Gastrocnemius medialis (tissue), 4 donors: ENCODE results near the gene RPP25L. TPM values are rescaled to one million over a fixed set of nuclear protein-coding genes. Genes with fewer than 3 reads are reported as not detected.

Experiments
- ATAC-seq, 2 donors: fragments of 150-250 bp; one replicate each; pipeline ENCODE4 v1.9.1; 2016
- DNase-seq, 2 donors: peaks; one replicate each; pipeline ENCODE4 v3.0.0-alpha.2; 2019
- H3K27ac ChIP-seq, 4 donors: fragments of 200-600 bp; sonication (generic); 1 replicate in 1 of 4; 2 replicates in 3 of 4; pipeline ENCODE4 v1.5.1; 2016 to 2018; ENCODE audit warnings: mild to moderate bottlenecking in 2 of 4, moderate library complexity in 1 of 4
- H3K27me3 ChIP-seq, 3 donors: fragments of 200-600 bp; sonication (generic) in 2 of 3; 1 replicate in 1 of 3; 2 replicates in 2 of 3; pipeline versions ENCODE4 v1.5.1 to v1.6.0; 2016 to 2019; ENCODE audit warnings: mild to moderate bottlenecking in 1 of 3, moderate library complexity in 1 of 3
- H3K36me3 ChIP-seq, 2 donors: fragments of 200-600 bp; sonication (generic) in 1 of 2; one replicate each; pipeline ENCODE4 v1.5.1; 2017 to 2018
- H3K4me1 ChIP-seq, 2 donors: fragments of 200-600 bp; sonication (generic) in 1 of 2; one replicate each; pipeline ENCODE4 v1.5.1; 2016 to 2017; ENCODE audit warnings: mild to moderate bottlenecking in 2 of 2
- H3K4me3 ChIP-seq, 4 donors: fragments of 200-600 bp; sonication (generic) in 3 of 4; 1 replicate in 1 of 4; 2 replicates in 3 of 4; pipeline ENCODE4 v1.5.1; 2016 to 2019; ENCODE audit warnings: mild to moderate bottlenecking in 2 of 4
- H3K9me3 ChIP-seq, 3 donors: fragments of 200-600 bp; sonication (generic) in 2 of 3; 1 replicate in 1 of 3; 2 replicates in 2 of 3; pipeline ENCODE4 v1.5.1; 2016 to 2019
- CTCF ChIP-seq, 5 experiments: fragments of 450-650 bp in 3 of 5; fragments of 200-600 bp in 2 of 5; sonication (generic) in 2 of 5; IDR thresholded peaks in 4 of 5; conservative IDR thresholded peaks in 1 of 5; 1 replicate in 4 of 5; 2 replicates in 1 of 5; pipeline ENCODE4 v1.5.1; 2016 to 2019; ENCODE audit warnings: antibody characterized with exemption in 5 of 5, mild to moderate bottlenecking in 3 of 5, moderate library complexity in 3 of 5
- POLR2A ChIP-seq, 2 donors: fragments of 450-650 bp; IDR thresholded peaks; one replicate each; pipeline ENCODE4 v1.6.1; 2017; ENCODE audit warnings: antibody characterized with exemption in 2 of 2, mild to moderate bottlenecking in 2 of 2, moderate library complexity in 2 of 2
- in situ Hi-C, 4 donors: fragments of 200-750 bp; cut with MboI; loops; one replicate each; pipeline versions ENCODE4 v1.15.0 to v1.8.0; 2017; ENCODE audit warnings: low sequenced_read_pairs in 4 of 4
- intact Hi-C: fragments of 100-400 bp; cut with DNase I; formaldehyde crosslinking; loops from one replicate; pipeline ENCODE4 v1.15.1; 2023; ENCODE audit warnings: low total_unique reads
- total RNA-seq, 4 donors: library from RNA; depleted of rRNA; stranded (reverse); fragments of >200 nt; gene quantifications; one replicate each; pipeline versions ENCODE4 v1.1.0 to v1.2.3, GENCODE V29; 2016

RPP25L gene
- total RNA-seq, 4 donors from 2014 or later = 53.7 to 138 (median 97.2) TPM

- Histone ChIP-seq H3K36me3 (no peaks in the 10 kb centered on the region), H3K27ac (peak overlapping the region in 3 of 4 donors; percentile 40 to 53 (median 41)), H3K4me1 (peaks cover 5 to 10% of the 10 kb centered on the region in 2 donors), H3K9me3 (no peaks in the 10 kb centered on the region), H3K27me3 (no peaks in the 10 kb centered on the region), H3K4me3 (no peak overlapping the region)
- DNase-seq (no peak), ATAC-seq (no peak)
- in situ Hi-C loops (loop anchor here (5.0 to 25.0 kb wide), 3 partner anchors 50 to 197 kb away; partner anchors contain the start of gene ENHO (in 1 of the 4)), intact Hi-C loops (loop anchor here (5.0 kb wide), 1 partner anchor 145 kb away; the partner anchor contains the start of genes DNAI1 and FAM219A)
- no peak for TF ChIP-seq POLR2A (IDR thresholded peaks at IDR 0.05)
- TF ChIP-seq CTCF (IDR thresholded peaks at IDR 0.05 in 4 of 5, conservative IDR thresholded peaks at IDR 0.05 in 1 of 5) = no peak
Measured at GRCh38 chr9:34601937-34602573, 9.8 kb downstream of the RPP25L start.

- Histone ChIP-seq H3K27ac (no peak overlapping the region), H3K27me3 (no peaks in the 10 kb centered on the region), H3K4me3 (no peak overlapping the region), H3K4me1 (peaks cover 17 to 22% of the 10 kb centered on the region in 2 donors), H3K36me3 (no peaks in the 10 kb centered on the region), H3K9me3 (no peaks in the 10 kb centered on the region)
- intact Hi-C loops (loop anchor here (5.0 kb wide), 1 partner anchor 144 kb away; the partner anchor contains the start of genes DNAI1 and FAM219A), in situ Hi-C loops (loop anchor here (5.0 to 25.0 kb wide), 3 partner anchors 49 to 196 kb away; partner anchors contain the start of gene ENHO (in 1 of the 4))
- no peak for ATAC-seq
- TF ChIP-seq CTCF (IDR thresholded peaks at IDR 0.05 in 4 of 5, conservative IDR thresholded peaks at IDR 0.05 in 1 of 5) (no peak), POLR2A (IDR thresholded peaks at IDR 0.05) (no peak)
- no peak for DNase-seq
Measured at GRCh38 chr9:34600908-34601307, 11.0 kb downstream of the RPP25L start.

- in situ Hi-C loops (loop anchor here in 2 of 4 donors (5.0 kb wide), 2 partner anchors 42 to 47 kb away; no protein-coding TSS in a partner anchor), intact Hi-C loops (loop anchor here (10.0 kb wide), 1 partner anchor 345 kb away; no protein-coding TSS in a partner anchor)
- H3K27me3 ChIP-seq = no peaks in the 10 kb centered on the region
- no peaks in the 10 kb centered on the region for H3K9me3 ChIP-seq
- ATAC-seq (no peak), DNase-seq (no peak)
- peak overlapping the region in 2 of 4 donors; percentile 9 to 17 for H3K27ac ChIP-seq
- no peak overlapping the region for H3K4me3 ChIP-seq
- peaks cover 29 to 35% of the 10 kb centered on the region in 2 donors for H3K4me1 ChIP-seq
- TF ChIP-seq CTCF (IDR thresholded peaks at IDR 0.05 in 4 of 5, conservative IDR thresholded peaks at IDR 0.05 in 1 of 5) (no peak), POLR2A (IDR thresholded peaks at IDR 0.05) (no peak)
- no peaks in the 10 kb centered on the region for H3K36me3 ChIP-seq
Measured at GRCh38 chr9:34599546-34599945, 12.4 kb downstream of the RPP25L start.

DNA sequence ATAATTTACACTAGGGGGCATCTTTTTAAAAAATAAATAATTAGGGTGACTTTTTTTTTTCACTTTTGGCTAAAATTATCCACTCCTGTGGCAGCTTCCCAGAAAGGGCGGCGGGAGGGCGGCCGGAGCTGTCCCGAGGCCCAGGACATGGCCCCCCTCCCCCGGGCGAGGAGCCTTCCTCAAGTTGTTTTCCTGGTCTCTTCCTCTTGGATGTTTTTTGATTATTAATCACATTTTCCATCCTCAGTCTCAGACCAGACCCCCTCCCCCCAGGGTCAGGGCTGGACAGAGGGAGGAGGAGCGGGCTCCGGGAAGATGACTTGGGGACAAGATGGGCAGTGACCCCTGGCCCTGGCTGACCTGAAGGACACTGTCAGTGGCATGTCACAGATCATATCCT is 17.7 kb downstream of the RPP25L start:
- Histone ChIP-seq H3K27ac (peak overlapping the region; percentile 82 to 93 (median 86)), H3K36me3 (no peaks in the 10 kb centered on the region), H3K4me3 (no peak overlapping the region), H3K4me1 (peaks cover 67 to 76% of the 10 kb centered on the region in 2 donors), H3K27me3 (no peaks in the 10 kb centered on the region), H3K9me3 (no peaks in the 10 kb centered on the region)
- DNase-seq (peak in 1 of 2 donors; percentile 36), ATAC-seq (no peak)
- in situ Hi-C loops = no loop called here
- intact Hi-C loops = loop anchor here (5.0 to 10.0 kb wide), 2 partner anchors 192 to 339 kb away; no protein-coding TSS in a partner anchor
- TF ChIP-seq POLR2A (IDR thresholded peaks at IDR 0.05) (no peak), CTCF (IDR thresholded peaks at IDR 0.05 in 4 of 5, conservative IDR thresholded peaks at IDR 0.05 in 1 of 5) (peak in 1 of 5 experiments; percentile 19)
